Bronchial epithelial cell (primary cell): ENCODE results near the gene ISLR2. TPM values are rescaled to one million over a fixed set of nuclear protein-coding genes. Genes with fewer than 3 reads are reported as not detected.

Source experiments
- DNase-seq: peaks from one replicate; pipeline ENCODE4 v3.0.0-alpha.2; 2010; ENCODE audit warnings: low read depth
- FAIRE-seq: peaks from 2 replicates; lab custom pipeline; 2011; peaks lifted over from hg19 to GRCh38; lab: Jason Lieb, UNC
- H3K27me3 ChIP-seq: 2 replicates; pipeline ENCODE4 v1.5.1; 2011; ENCODE audit warnings: low read length; ENCODE audit not compliant: control insufficient read depth, insufficient read depth
- H3K36me3 ChIP-seq: 2 replicates; pipeline ENCODE4 v1.5.1; 2011; ENCODE audit warnings: low read length; ENCODE audit not compliant: control insufficient read depth, insufficient read depth
- H3K4me3 ChIP-seq: 2 replicates; pipeline ENCODE4 v1.5.1; 2011; ENCODE audit warnings: mild to moderate bottlenecking, low read depth, low read length, control low read depth
- total RNA-seq: library from RNA; depleted of rRNA; stranded (reverse); fragments of >200 nt; gene quantifications from 2 replicates; pipeline ENCODE4 v1.2.1, GENCODE V29; 2014
- TF ChIP-seq, protein P1 (sequence below): IDR thresholded peaks from 2 replicates; pipeline ENCODE4 v1.5.1; 2011; ENCODE audit warnings: mild to moderate bottlenecking, moderate library complexity, low read length, control low read depth, inconsistent platforms; ENCODE audit not compliant: insufficient read depth, severe bottlenecking

ISLR2 gene
- total RNA-seq, 1 donor from 2014 or later = not detected

DNA sequence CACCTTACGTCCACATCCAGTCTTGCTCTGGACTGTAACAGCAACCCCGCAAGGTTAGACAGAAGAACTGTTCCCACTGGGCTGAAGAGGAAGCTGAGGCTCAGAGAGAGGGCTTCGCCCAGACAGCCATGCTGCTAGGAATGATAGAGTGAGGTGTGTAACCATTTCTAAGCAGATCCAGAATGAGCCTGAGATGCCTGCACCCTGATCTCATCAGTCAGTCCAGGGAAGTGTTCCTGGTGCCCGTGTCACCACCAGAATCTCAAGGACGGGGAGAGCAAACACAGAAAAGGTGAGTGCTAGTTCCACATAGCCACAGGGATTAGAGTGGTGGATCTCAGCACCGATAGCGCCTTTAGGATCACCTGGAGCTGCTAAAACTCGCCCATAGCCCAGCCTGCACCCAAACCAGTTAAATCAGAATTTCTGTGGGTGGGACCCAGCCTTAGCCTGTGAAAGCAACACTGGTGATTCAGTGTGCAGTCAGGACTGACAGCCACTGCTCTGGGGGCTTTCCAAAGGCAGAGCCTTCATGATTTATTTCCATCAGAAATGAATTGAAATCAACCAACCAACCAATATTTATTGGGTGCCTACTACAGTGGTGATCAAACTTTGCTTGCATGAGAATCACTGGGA, 55.4 kb downstream of the ISLR2 start:
- TF ChIP-seq, protein P1, sequence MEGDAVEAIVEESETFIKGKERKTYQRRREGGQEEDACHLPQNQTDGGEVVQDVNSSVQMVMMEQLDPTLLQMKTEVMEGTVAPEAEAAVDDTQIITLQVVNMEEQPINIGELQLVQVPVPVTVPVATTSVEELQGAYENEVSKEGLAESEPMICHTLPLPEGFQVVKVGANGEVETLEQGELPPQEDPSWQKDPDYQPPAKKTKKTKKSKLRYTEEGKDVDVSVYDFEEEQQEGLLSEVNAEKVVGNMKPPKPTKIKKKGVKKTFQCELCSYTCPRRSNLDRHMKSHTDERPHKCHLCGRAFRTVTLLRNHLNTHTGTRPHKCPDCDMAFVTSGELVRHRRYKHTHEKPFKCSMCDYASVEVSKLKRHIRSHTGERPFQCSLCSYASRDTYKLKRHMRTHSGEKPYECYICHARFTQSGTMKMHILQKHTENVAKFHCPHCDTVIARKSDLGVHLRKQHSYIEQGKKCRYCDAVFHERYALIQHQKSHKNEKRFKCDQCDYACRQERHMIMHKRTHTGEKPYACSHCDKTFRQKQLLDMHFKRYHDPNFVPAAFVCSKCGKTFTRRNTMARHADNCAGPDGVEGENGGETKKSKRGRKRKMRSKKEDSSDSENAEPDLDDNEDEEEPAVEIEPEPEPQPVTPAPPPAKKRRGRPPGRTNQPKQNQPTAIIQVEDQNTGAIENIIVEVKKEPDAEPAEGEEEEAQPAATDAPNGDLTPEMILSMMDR = no peak
- H3K36me3 ChIP-seq = no peaks in the 10 kb centered on the region
- DNase-seq (peak; percentile 68), FAIRE-seq (no peak)
- H3K27me3 ChIP-seq = peaks cover 4% of the 10 kb centered on the region
- no peak overlapping the region for H3K4me3 ChIP-seq

Other genes starting within 250 kb of the ISLR2 start
- gene LOXL1, start 204.1 kb upstream of the ISLR2 start, total RNA-seq = 5.3 and 7.2 TPM in 2 replicates
- 8.6 and 9.5 TPM in 2 replicates for gene STOML1, start 138.3 kb upstream of the ISLR2 start, total RNA-seq
- gene PML, start 135.9 kb upstream of the ISLR2 start, total RNA-seq = 7.6 and 8.3 TPM in 2 replicates
- gene GOLGA6A, start 48.0 kb upstream of the ISLR2 start, total RNA-seq = 0.13 TPM in 1 of 2 replicates, not detected in the other
- 0.26 and 0.53 TPM in 2 replicates for gene ISLR, start 43.1 kb downstream of the ISLR2 start, total RNA-seq
- 0.26 TPM in 2 replicates for gene STRA6, start 72.2 kb downstream of the ISLR2 start, total RNA-seq
- gene CCDC33, start 105.7 kb downstream of the ISLR2 start, total RNA-seq = not detected in 2 replicates
- not detected in 2 replicates for gene CYP11A1, start 237.1 kb downstream of the ISLR2 start, total RNA-seq